Measurements from ENCODE around the gene CNTF. TPM values are rescaled to one million over a fixed set of nuclear protein-coding genes. Genes with fewer than 3 reads are reported as not detected.

CNTF gene
- total and polyA plus RNA-seq, 12 donors, result 0.15 to 1.6 (median 1.1) TPM

DNA sequence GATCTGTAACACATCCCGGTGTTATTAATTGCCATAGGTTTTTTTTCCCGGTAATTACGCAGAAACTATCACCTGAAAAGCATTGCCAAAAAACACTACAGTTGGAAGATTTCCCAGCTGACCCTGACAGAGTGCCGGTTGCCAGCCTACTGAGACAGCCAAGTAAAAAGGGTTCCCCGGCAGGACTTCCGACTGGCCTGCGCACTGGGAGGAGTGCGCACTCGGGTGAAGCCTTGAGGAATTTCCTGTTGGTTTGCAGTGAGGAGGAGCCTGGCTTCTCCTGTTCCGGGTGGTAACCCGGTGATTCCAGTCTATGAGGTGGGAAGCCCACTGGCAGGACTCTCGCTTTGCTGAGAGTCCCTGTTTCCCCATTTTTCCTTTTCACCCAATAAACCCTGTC, 52.1 kb downstream of the CNTF start:
- intact Hi-C loops (cut with DNase I), result loop anchor here in 9 of 10 donors (2.0 to 10.0 kb wide), 5 partner anchors 22 to 100 kb away; partner anchors contain the start of genes LPXN (in 6 of the 9) and ZFP91 (in 5 of the 9)
- no peak overlapping the region for H3K27ac ChIP-seq
- DNase-seq, result no peak
- no peak overlapping the region for H3K4me3 ChIP-seq
- H3K27me3 ChIP-seq, result peaks cover 0 to 16% (median 5%) of the 10 kb centered on the region in 7 donors
- H3K4me1 ChIP-seq, result no peaks in the 10 kb centered on the region
- no peak for ATAC-seq
- H3K9me3 ChIP-seq, result no peaks in the 10 kb centered on the region
- H3K36me3 ChIP-seq, result no peaks in the 10 kb centered on the region
- no peak for TF ChIP-seq CTCF (IDR thresholded peaks at IDR 0.05)
- 67 to 76% methylated on average over 12 of the region's 12 CpGs for WGBS, 2 donors

Other genes with a start within 250 kb of the CNTF start
- not detected for gene OR5B3, start 215.8 kb upstream of the CNTF start, total RNA-seq
- gene OR5B3, start 215.8 kb upstream of the CNTF start, polyA plus RNA-seq, result not detected
- gene OR5B2, start 194.5 kb upstream of the CNTF start, total RNA-seq, result not detected
- gene OR5B2, start 194.5 kb upstream of the CNTF start, polyA plus RNA-seq, result not detected
- not detected for gene OR5B12, start 180.4 kb upstream of the CNTF start, total RNA-seq
- gene OR5B12, start 180.4 kb upstream of the CNTF start, polyA plus RNA-seq, result not detected
- not detected for gene OR5B21, start 114.6 kb upstream of the CNTF start, total RNA-seq
- gene OR5B21, start 114.6 kb upstream of the CNTF start, polyA plus RNA-seq, result not detected
- gene LPXN, start 46.8 kb upstream of the CNTF start, total RNA-seq, result 10 to 100 TPM in 1 of 10 donors, 1 to 10 TPM in 9; 2.7 to 13.9 (median 4.7) TPM
- gene LPXN, start 46.8 kb upstream of the CNTF start, polyA plus RNA-seq, result 1 to 10 TPM; 1.8 to 5.0 TPM
- 10 to 100 TPM; 53.9 to 69.7 (median 61.5) TPM for gene ZFP91, start 43.6 kb upstream of the CNTF start, total RNA-seq
- 10 to 100 TPM; 11.4 to 15.9 TPM for gene ZFP91, start 43.6 kb upstream of the CNTF start, polyA plus RNA-seq
- under 1 TPM in 4 of 10 donors, not detected in 6; 0.22 to 0.79 (median 0.50) TPM for gene GLYAT, start 109.3 kb downstream of the CNTF start, total RNA-seq
- under 1 TPM in 1 of 2 donors, not detected in 1; 0.29 TPM for gene GLYAT, start 109.3 kb downstream of the CNTF start, polyA plus RNA-seq
- under 1 TPM in 4 of 10 donors, not detected in 6; 0.28 to 0.58 (median 0.48) TPM for gene GLYATL2, start 222.0 kb downstream of the CNTF start, total RNA-seq
- under 1 TPM; 0.07 to 0.15 TPM for gene GLYATL2, start 222.0 kb downstream of the CNTF start, polyA plus RNA-seq

All from heart right ventricle (tissue), 16 donors.